Endothelial cell of umbilical vein (primary cell): ENCODE measurements around the gene TTLL13. TPM values are rescaled to one million over a fixed set of nuclear protein-coding genes. Genes with fewer than 3 reads are reported as not detected.
A peak's percentile ranks its signal among the peaks of the same experiment; 100 is the strongest.

Experiments used
- BruUV-seq: library from RNA; stranded (reverse); fragments of 400-500 nt; replicated peaks from 2 replicates; lab custom pipeline; 2021; lab: Mats Ljungman, UMichigan
- CTCF ChIA-PET: fragments of 300-600, 350-600 bp; sonication (Branson Sonifier 250); formaldehyde crosslinking; loops from one replicate; lab custom pipeline; 2021; ENCODE audit warnings: antibody characterized with exemption, inconsistent platforms; lab: Charles Lee
- POLR2A ChIA-PET: fragments of 300-600, 350-600 bp; sonication (Branson Sonifier 250); formaldehyde crosslinking; loops from one replicate; lab custom pipeline; 2021; ENCODE audit warnings: antibody characterized with exemption, inconsistent platforms; lab: Charles Lee
- DNase-seq: peaks from one replicate; pipeline ENCODE4 v3.0.0-alpha.2; 2011; ENCODE audit warnings: low read depth, low spot score
- FAIRE-seq: peaks from 2 replicates; lab custom pipeline; 2011; peaks lifted over from hg19 to GRCh38; lab: Jason Lieb, UNC
- H2AFZ ChIP-seq: 2 replicates; pipeline ENCODE4 v1.6.0; 2012; ENCODE audit warnings: low read depth, low read length, control low read depth, inconsistent platforms
- H3K27ac ChIP-seq: 2 replicates; pipeline ENCODE4 v1.5.1; 2011; ENCODE audit warnings: low read depth, mild to moderate bottlenecking, control low read depth, low read length, moderate library complexity; ENCODE audit not compliant: insufficient read depth
- H3K27me3 ChIP-seq, 2 experiments: 2 replicates each; pipeline versions ENCODE4 v1.6.0 to v1.6.1; 2011; ENCODE audit warnings: low read length in 2 of 2, mixed read lengths in 1 of 2; ENCODE audit not compliant: control insufficient read depth in 2 of 2, insufficient read depth in 2 of 2
- H3K36me3 ChIP-seq, 2 experiments: 2 replicates in 1 of 2; 3 replicates in 1 of 2; pipeline ENCODE4 v1.5.1; 2011; ENCODE audit warnings: low read length in 2 of 2, mild to moderate bottlenecking in 1 of 2, moderate library complexity in 1 of 2; ENCODE audit not compliant: control insufficient read depth in 2 of 2, insufficient read depth in 2 of 2; ENCODE audit errors: extremely low read depth in 1 of 2
- H3K4me1 ChIP-seq: 3 replicates; pipeline ENCODE4 v1.5.1; 2011; ENCODE audit warnings: mild to moderate bottlenecking, low read length; ENCODE audit not compliant: control insufficient read depth, insufficient read depth; ENCODE audit errors: extremely low read depth
- H3K4me2 ChIP-seq: 2 replicates; pipeline ENCODE4 v1.6.1; 2011; ENCODE audit warnings: low read length, control low read depth, mixed read lengths; ENCODE audit not compliant: insufficient read depth
- H3K4me3 ChIP-seq, 3 experiments: fragments of 200-600 bp in 1 of 3; sonication (generic), shearing (Covaris generic) in 1 of 3; replicated peaks in 1 of 3; 2 replicates each; pipeline ENCODE4 v1.5.1; 2011 to 2016; ENCODE audit warnings: control low read depth in 3 of 3, low read length in 3 of 3, mild to moderate bottlenecking in 2 of 3, inconsistent platforms in 1 of 3, low read depth in 1 of 3, moderate library complexity in 1 of 3; ENCODE audit not compliant: insufficient read depth in 1 of 3
- H3K79me2 ChIP-seq: 2 replicates; pipeline ENCODE4 v1.6.0; 2012; ENCODE audit warnings: low read length, inconsistent platforms; ENCODE audit not compliant: control insufficient read depth, insufficient read depth
- H3K9ac ChIP-seq: replicated peaks from 2 replicates; pipeline ENCODE3; 2011; ENCODE audit warnings: low read length, control low read depth; ENCODE audit not compliant: insufficient read depth; ENCODE audit errors: extremely low read depth
- H3K9me1 ChIP-seq: replicated peaks from 3 replicates; pipeline ENCODE4 v1.6.0; 2011; ENCODE audit warnings: mild to moderate bottlenecking, low read length; ENCODE audit not compliant: control insufficient read depth, insufficient read depth; ENCODE audit errors: extremely low read depth
- H3K9me3 ChIP-seq: replicated peaks from 2 replicates; pipeline ENCODE4 v1.5.1; 2012; ENCODE audit warnings: low read length, inconsistent platforms; ENCODE audit not compliant: control insufficient read depth, insufficient read depth
- H4K20me1 ChIP-seq: replicated peaks from 2 replicates; pipeline ENCODE3; 2011; ENCODE audit warnings: mild to moderate bottlenecking, low read length; ENCODE audit not compliant: control insufficient read depth, insufficient read depth; ENCODE audit errors: extremely low read depth
- CTCF ChIP-seq, 2 donors: IDR thresholded peaks; 1 replicate in 1 of 2; 2 replicates in 1 of 2; pipeline ENCODE4 v1.5.1; 2011; ENCODE audit warnings: low read length in 2 of 2, mild to moderate bottlenecking in 2 of 2, moderate library complexity in 2 of 2, control low read depth in 1 of 2, inconsistent platforms in 1 of 2, low read depth in 1 of 2; ENCODE audit not compliant: insufficient read depth in 1 of 2; ENCODE audit errors: extremely low read depth in 1 of 2
- EZH2 ChIP-seq: IDR thresholded peaks from 2 replicates; pipeline ENCODE4 v1.6.1; 2012; ENCODE audit warnings: borderline replicate concordance, low read depth, mild to moderate bottlenecking, moderate library complexity, low read length, inconsistent platforms; ENCODE audit not compliant: severe bottlenecking
- FOS ChIP-seq: IDR thresholded peaks from 2 replicates; pipeline ENCODE4 v1.6.1; 2011; ENCODE audit warnings: mild to moderate bottlenecking, low read length, moderate library complexity, borderline replicate concordance; ENCODE audit not compliant: insufficient read depth
- GATA2 ChIP-seq: IDR thresholded peaks from 2 replicates; pipeline ENCODE4 v1.7.0; 2011; ENCODE audit warnings: low read depth, mild to moderate bottlenecking, moderate library complexity, mixed read lengths, low read length; ENCODE audit not compliant: insufficient read length, insufficient read depth
- JUN ChIP-seq: IDR thresholded peaks from 2 replicates; pipeline ENCODE4 v1.6.1; 2011; ENCODE audit warnings: borderline replicate concordance, low read depth; ENCODE audit not compliant: insufficient read length, insufficient read depth
- MAX ChIP-seq: IDR thresholded peaks from 2 replicates; pipeline ENCODE4 v1.6.1; 2011; ENCODE audit not compliant: insufficient read depth, insufficient read length
- MYC ChIP-seq: IDR thresholded peaks from one replicate; pipeline ENCODE4 v1.6.1; 2011; ENCODE audit warnings: mild to moderate bottlenecking, low read depth, low read length
- POLR2A ChIP-seq: IDR thresholded peaks from 2 replicates; pipeline ENCODE4 v1.6.1; 2012; ENCODE audit warnings: low read depth, mild to moderate bottlenecking, control low read depth, low read length
- POLR2AphosphoS5 ChIP-seq: IDR thresholded peaks from 2 replicates; pipeline ENCODE4 v1.6.1; 2012; ENCODE audit warnings: low read depth, mild to moderate bottlenecking, control low read depth, low read length, moderate library complexity; ENCODE audit not compliant: insufficient read depth
- dilution Hi-C: fragments of 300-500 bp; cut with MboI; formaldehyde crosslinking; loops from one replicate; pipeline ENCODE4 v1.15.0; 2019; ENCODE audit warnings: low sequenced_read_pairs; ENCODE audit not compliant: extremely low pct_ligation_motif_present
- intact Hi-C: fragments of 100-400 bp; cut with micrococcal nuclease; formaldehyde crosslinking; loops from one replicate; pipeline ENCODE4 v1.10.0; 2022
- polyA plus RNA-seq, 4 experiments: library from polyadenylated mRNA; depleted of rRNA in 3 of 4; stranded (reverse) in 3 of 4; unstranded in 1 of 4; fragments of >200 nt; gene quantifications; 2 replicates each; pipeline versions ENCODE4 v1.2.1 to v1.2.3, GENCODE V29; 2011 to 2012; ENCODE audit warnings: missing spikeins in 1 of 4
- total RNA-seq: library from RNA; stranded (reverse); gene quantifications from 2 replicates; pipeline ENCODE4 v1.2.3, GENCODE V29; 2021

TTLL13 gene
- total and polyA plus RNA-seq, 2 donors (not counting 3 experiments of a cell fraction or from before 2014, with no cell fraction given): 0.04 TPM; not detected in 1

- ChIA-PET CTCF (interaction anchor here (0.8 to 1.9 kb wide), 8 partner anchors 18 to 54 kb away, joined by 3 to 8 read pairs (median 5); partner anchors contain the start of genes CIB1, GDPGP1 and TTLL13), POLR2A (no interaction called here)
- no TSS peak for BruUV-seq
- Histone ChIP-seq H3K4me3 (peak overlapping the region in 1 of 3 experiments; percentile 19), H3K9me3 (no peaks in the 10 kb centered on the region), H3K27ac (no peak overlapping the region), H3K9me1 (no peaks in the 10 kb centered on the region), H2AFZ (no peak overlapping the region), H3K27me3 (no peaks in the 10 kb centered on the region), H4K20me1 (no peaks in the 10 kb centered on the region), H3K9ac (no peak overlapping the region), H3K4me2 (peak overlapping the region; percentile 98), H3K36me3 (peaks cover 18 to 21% of the 10 kb centered on the region in 2 experiments), H3K4me1 (peaks cover 41% of the 10 kb centered on the region), H3K79me2 (peaks cover 67% of the 10 kb centered on the region)
- DNase-seq (peak; percentile 27), FAIRE-seq (no peak)
- intact Hi-C loops: no loop called here
- TF ChIP-seq GATA2: no peak
- no peak for TF ChIP-seq EZH2
- TF ChIP-seq JUN: no peak
- no peak for TF ChIP-seq POLR2A
- no peak for TF ChIP-seq POLR2AphosphoS5
- TF ChIP-seq CTCF (IDR thresholded peaks at IDR 0.05; ENCODE audit: extremely low read depth in 1 of 2, insufficient read depth in 1 of 2, low read depth in 1 of 2, low read length in 2 of 2): no peak
- TF ChIP-seq MYC: no peak
- no peak for TF ChIP-seq MAX
- TF ChIP-seq FOS: no peak
- dilution Hi-C loops: no loop called here
These were observed 19.1 kb downstream of the TTLL13 start for GRCh38 chr15:90268415-90268814.
